T-cell (primary cell): ENCODE results near the gene JAZF1. TPM values are rescaled to one million over a fixed set of nuclear protein-coding genes. Genes with fewer than 3 reads are reported as not detected.
"Not testable (repeated sequence)": the region's sequence is repeated elsewhere in the genome, so short reads cannot be mapped to it uniquely, and the experiment has no call there.

Experiments used
- ATAC-seq, 4 experiments: fragments of 200-7000 bp in 3 of 4; fragments of 150-1000 bp in 1 of 4; cut with Tn5 transposase; replicated peaks in 1 of 4; 1 replicate in 3 of 4; 2 replicates in 1 of 4; pipeline ENCODE4 v1.10.0; 2021; ENCODE audit warnings: moderate library complexity in 3 of 4, mild to moderate bottlenecking in 2 of 4, moderate number of reproducible peaks in 1 of 4
- CTCF ChIA-PET, 2 donors: fragments of 300-600 bp; sonication (Branson Sonifier 250); formaldehyde crosslinking; loops; one replicate each; lab custom pipeline; 2022; ENCODE audit warnings: antibody characterized with exemption in 2 of 2; lab: Charles Lee
- POLR2A ChIA-PET, 2 donors: fragments of 300-600 bp; sonication (Branson Sonifier 250); formaldehyde crosslinking; loops; one replicate each; lab custom pipeline; 2022; ENCODE audit warnings: antibody characterized with exemption in 2 of 2; lab: Charles Lee
- DNase-seq, 35 experiments: peaks; one replicate each; pipeline versions ENCODE4 v3.0.0 to v3.0.0-alpha.2; 2013 to 2023
- H3K27ac ChIP-seq: one replicate; pipeline ENCODE4 v1.5.1; 2013; ENCODE audit warnings: low read length
- H3K27me3 ChIP-seq, 2 experiments: replicated peaks in 1 of 2; 1 replicate in 1 of 2; 2 replicates in 1 of 2; pipeline versions ENCODE4 v1.6.1 to v1.7.0; 2013; ENCODE audit warnings: low read length in 1 of 2, mixed read lengths in 1 of 2; ENCODE audit not compliant: control insufficient read depth in 2 of 2, insufficient read depth in 2 of 2; ENCODE audit errors: extremely low read depth in 1 of 2
- H3K36me3 ChIP-seq, 2 donors: 1 replicate in 1 of 2; 2 replicates in 1 of 2; pipeline versions ENCODE4 v1.6.1 to v1.7.0; 2013; ENCODE audit warnings: low read length in 1 of 2; ENCODE audit not compliant: control insufficient read depth in 2 of 2, insufficient read depth in 1 of 2; ENCODE audit errors: extremely low read depth in 1 of 2
- H3K4me1 ChIP-seq, 2 experiments: 1 replicate in 1 of 2; 2 replicates in 1 of 2; pipeline versions ENCODE4 v1.6.1 to v1.7.0; 2013; ENCODE audit warnings: low read length in 2 of 2, mixed read lengths in 1 of 2; ENCODE audit not compliant: insufficient read depth in 2 of 2, control insufficient read depth in 1 of 2; ENCODE audit errors: extremely low read depth in 1 of 2
- H3K4me3 ChIP-seq, 2 donors: 1 replicate in 1 of 2; 2 replicates in 1 of 2; pipeline versions ENCODE4 v1.5.1 to v1.7.0; 2013; ENCODE audit warnings: mild to moderate bottlenecking in 2 of 2, low read length in 1 of 2, moderate library complexity in 1 of 2; ENCODE audit not compliant: control insufficient read depth in 1 of 2; ENCODE audit errors: extremely low read depth in 1 of 2
- H3K9me3 ChIP-seq: 2 replicates; pipeline ENCODE4 v1.7.0; 2013
- H3K27ac Mint-ChIP-seq, 2 donors: one replicate each; pipeline ENCODE4 v1.8.0; 2020 to 2021; ENCODE audit warnings: mild to moderate bottlenecking in 2 of 2, mixed read lengths in 2 of 2
- H3K27me3 Mint-ChIP-seq, 2 donors: one replicate each; pipeline ENCODE4 v1.8.0; 2021 to 2022; ENCODE audit warnings: mixed read lengths in 2 of 2
- H3K36me3 Mint-ChIP-seq: one replicate; pipeline ENCODE4 v1.8.0; 2021; ENCODE audit warnings: mixed read lengths
- H3K4me1 Mint-ChIP-seq, 3 donors: one replicate each; pipeline ENCODE4 v1.8.0; 2020 to 2022; ENCODE audit warnings: mixed read lengths in 3 of 3, mild to moderate bottlenecking in 1 of 3
- H3K4me3 Mint-ChIP-seq, 3 donors: one replicate each; pipeline ENCODE4 v1.8.0; 2020 to 2022; ENCODE audit warnings: mild to moderate bottlenecking in 3 of 3, mixed read lengths in 3 of 3, moderate library complexity in 3 of 3
- H3K9me3 Mint-ChIP-seq, 3 donors: one replicate each; pipeline ENCODE4 v1.8.0; 2020 to 2022; ENCODE audit warnings: mixed read lengths in 3 of 3
- WGBS: methylation state at CpG from one replicate; pipeline ENCODE4 v1.1.5; 2013; ENCODE audit warnings: missing lambda C conversion rate; ENCODE audit not compliant: insufficient coverage; 5-methylcytosine and 5-hydroxymethylcytosine counted together
- total RNA-seq, 35 experiments: library from RNA in 6 of 35; stranded (reverse) in 6 of 35; fragments of 120-200 nt in 1 of 35; gene quantifications; one replicate each; pipeline versions ENCODE4 v1.2.1 to v1.2.4 and lab custom pipeline; 2013 to 2026

JAZF1 gene
- total RNA-seq, 5 donors from 2014 or later (not counting 1 experiment from before 2014, with no cell fraction given), result 9.6 to 22.1 (median 15.9) TPM

DNA sequence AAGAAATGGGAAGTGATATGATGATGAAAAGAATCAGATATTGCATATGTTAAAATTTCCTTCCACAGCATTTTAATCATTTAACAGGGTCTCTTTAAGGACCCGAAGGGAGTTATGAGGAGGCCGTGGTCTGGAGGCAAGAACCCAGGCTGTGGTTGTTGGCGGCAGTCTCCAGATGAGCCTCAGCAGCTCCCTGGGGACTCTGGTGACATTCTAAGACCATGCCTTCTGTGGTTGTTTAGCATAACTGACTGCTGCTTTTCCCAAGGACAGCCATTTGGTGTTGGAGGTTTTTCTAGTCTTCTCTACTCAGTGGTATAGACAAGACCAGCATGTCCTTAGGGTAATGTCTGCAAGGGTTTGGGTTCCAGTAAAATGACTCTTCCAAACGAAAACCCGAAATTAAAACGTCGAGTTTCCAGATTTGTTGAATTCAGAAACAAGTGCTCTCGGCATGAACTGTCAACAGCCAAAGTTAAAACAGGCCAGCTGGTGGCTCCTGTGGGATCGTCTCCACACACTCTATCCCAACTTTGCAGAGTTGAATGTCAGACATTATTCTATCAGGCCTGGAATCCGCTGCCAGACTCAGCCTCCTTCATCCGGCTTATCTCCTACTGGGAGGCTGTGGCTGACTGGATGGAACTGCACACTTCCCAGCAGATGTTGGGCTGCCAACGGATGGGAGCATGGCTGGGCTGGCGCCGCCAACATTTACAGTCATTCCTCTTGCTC, 257.5 kb downstream of the JAZF1 start:
- Histone ChIP-seq H3K9me3 (no peaks in the 10 kb centered on the region), H3K4me3 (no peak overlapping the region), H3K36me3 (no peaks in the 10 kb centered on the region), H3K4me1 (no peaks in the 10 kb centered on the region), H3K27me3 (no peaks in the 10 kb centered on the region), H3K27ac (no peak overlapping the region)
- no peak for DNase-seq
- Mint-ChIP-seq H3K27me3 (no peaks in the 10 kb centered on the region), H3K4me1 (no peaks in the 10 kb centered on the region), H3K9me3 (no peaks in the 10 kb centered on the region), H3K27ac (no peak overlapping the region), H3K36me3 (peaks cover 2% of the 10 kb centered on the region), H3K4me3 (no peak overlapping the region)
- CTCF ChIA-PET, result no interaction called here
- POLR2A ChIA-PET, result no interaction called here
- no peak for ATAC-seq
- 97% methylated on average over 9 of the region's 14 CpGs for WGBS

DNA sequence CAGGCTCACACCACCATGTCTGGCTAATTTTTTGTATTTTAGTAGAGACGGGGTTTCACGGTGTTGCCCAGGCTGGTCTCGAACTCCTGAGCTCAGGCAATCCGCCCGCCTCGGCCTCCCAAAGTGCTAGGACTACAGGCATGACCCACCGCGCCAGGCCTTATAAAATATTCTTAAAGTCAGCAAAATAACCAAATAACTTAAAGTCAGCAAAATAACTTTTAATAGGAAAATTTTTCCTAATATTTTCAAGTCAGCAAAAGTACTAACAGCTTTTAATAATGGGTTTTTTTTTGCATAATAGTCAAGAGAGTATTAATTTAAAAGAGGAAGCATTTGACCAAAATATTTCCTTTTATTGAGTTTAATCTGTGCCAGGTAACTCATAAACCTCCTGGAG, 258.2 kb downstream of the JAZF1 start:
- DNase-seq, ATAC-seq, H3K4me1 Mint-ChIP-seq, H3K4me1 ChIP-seq, H3K27me3 Mint-ChIP-seq, H3K36me3 ChIP-seq, H3K9me3 Mint-ChIP-seq, POLR2A ChIA-PET, H3K27ac Mint-ChIP-seq, H3K27ac ChIP-seq, H3K36me3 Mint-ChIP-seq, CTCF ChIA-PET, H3K4me3 Mint-ChIP-seq, H3K27me3 ChIP-seq, H3K9me3 ChIP-seq, H3K4me3 ChIP-seq: not testable (repeated sequence)
- WGBS, result no CpG with 5 or more reads among the region's 8 CpGs

DNA sequence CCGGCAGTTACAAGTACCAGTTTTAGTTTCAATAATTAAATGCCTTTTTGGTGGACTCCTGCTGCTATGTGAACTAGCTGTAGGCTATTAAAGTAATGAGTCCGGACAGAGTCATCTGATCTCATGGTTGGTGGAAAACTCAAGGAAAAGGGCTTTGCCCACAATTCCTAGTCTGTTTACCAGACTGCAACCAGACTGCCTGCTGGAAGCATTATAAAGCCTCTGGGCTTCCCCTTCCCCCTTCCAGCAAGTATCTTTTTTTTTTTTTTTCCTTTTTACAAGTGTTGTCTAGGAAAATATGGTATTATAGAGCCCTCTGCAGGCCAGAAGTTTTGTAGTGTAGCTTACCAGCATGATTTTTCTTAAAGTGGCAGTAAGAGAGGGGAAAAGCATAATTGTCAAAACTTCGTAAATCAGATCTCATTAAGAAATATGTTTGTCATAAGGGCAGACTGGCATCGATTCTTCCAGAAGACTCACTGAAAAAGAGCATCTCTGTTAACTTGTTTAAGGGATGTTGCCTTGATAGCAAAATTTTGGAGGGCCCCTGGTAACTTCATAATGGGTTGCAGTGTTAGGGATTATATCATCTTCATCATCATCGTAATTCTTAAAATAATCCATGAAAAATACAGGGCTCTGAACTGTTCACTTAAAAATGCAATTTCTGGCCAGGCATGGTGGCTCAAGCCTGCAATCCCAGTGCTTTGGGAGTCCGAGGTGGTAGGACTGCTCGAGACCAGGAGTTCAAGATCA, 259.3 kb downstream of the JAZF1 start:
- no peaks in the 10 kb centered on the region for H3K27me3 ChIP-seq
- peak in 1 of 4 experiments; percentile 50 for ATAC-seq
- WGBS, result 78% methylated on average over 4 of the region's 7 CpGs
- H3K4me1 ChIP-seq, result no peaks in the 10 kb centered on the region
- no peak overlapping the region for H3K27ac Mint-ChIP-seq
- H3K36me3 Mint-ChIP-seq, result peaks cover 11% of the 10 kb centered on the region
- no peak overlapping the region for H3K4me3 ChIP-seq
- no peak overlapping the region for H3K27ac ChIP-seq
- H3K4me1 Mint-ChIP-seq, result no peaks in the 10 kb centered on the region
- H3K9me3 Mint-ChIP-seq, result no peaks in the 10 kb centered on the region
- ChIA-PET CTCF (interaction anchor here (0.5 to 2.3 kb wide), 8 partner anchors 43 to 725 kb away, joined by 3 to 12 read pairs (median 4); no protein-coding TSS in a partner anchor), POLR2A (no interaction called here)
- H3K4me3 Mint-ChIP-seq, result no peak overlapping the region
- DNase-seq, result peak in 5 of 35 experiments; percentile 9 to 58 (median 22)
- H3K27me3 Mint-ChIP-seq, result no peaks in the 10 kb centered on the region
- H3K36me3 ChIP-seq, result no peaks in the 10 kb centered on the region
- H3K9me3 ChIP-seq, result no peaks in the 10 kb centered on the region

DNA sequence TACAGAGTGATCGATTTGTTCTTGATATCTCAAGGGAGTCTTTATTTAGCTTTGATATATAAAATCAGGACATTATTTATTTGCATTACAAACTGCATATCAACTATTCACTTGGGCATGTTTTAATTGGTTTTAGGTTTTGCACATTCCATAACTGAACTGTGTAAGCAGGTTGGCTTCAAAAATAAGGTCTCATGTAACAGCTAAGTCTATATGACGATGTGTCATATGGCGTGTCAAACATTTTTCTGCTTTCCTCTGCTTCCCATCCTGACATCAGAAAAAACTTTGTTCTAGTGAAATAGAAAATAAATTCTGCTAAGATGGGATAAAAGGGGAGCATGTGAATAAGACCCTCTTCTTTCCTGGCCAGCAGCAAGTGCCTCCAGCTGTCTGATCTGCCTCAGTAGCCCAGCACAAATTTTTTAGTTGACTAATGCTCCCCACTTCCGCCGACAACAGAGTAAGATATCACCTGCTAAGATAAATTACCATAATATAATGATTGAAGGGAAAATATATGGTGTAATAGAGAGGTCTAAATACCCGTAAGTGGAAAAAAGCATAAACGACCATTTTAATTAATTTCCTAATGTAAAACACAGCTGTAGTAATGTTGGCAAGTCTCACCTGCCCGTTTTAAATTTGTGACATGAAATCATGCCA, 260.2 kb downstream of the JAZF1 start:
- Mint-ChIP-seq H3K9me3 (no peaks in the 10 kb centered on the region), H3K27ac (no peak overlapping the region), H3K4me3 (no peak overlapping the region), H3K4me1 (no peaks in the 10 kb centered on the region), H3K36me3 (peaks cover 12% of the 10 kb centered on the region), H3K27me3 (no peaks in the 10 kb centered on the region)
- Histone ChIP-seq H3K27me3 (no peaks in the 10 kb centered on the region), H3K36me3 (no peaks in the 10 kb centered on the region), H3K9me3 (no peaks in the 10 kb centered on the region), H3K4me3 (no peak overlapping the region), H3K27ac (no peak overlapping the region), H3K4me1 (no peaks in the 10 kb centered on the region)
- ChIA-PET CTCF (interaction anchor here (0.5 to 2.3 kb wide), 8 partner anchors 9 to 724 kb away, joined by 3 to 12 read pairs (median 4); no protein-coding TSS in a partner anchor), POLR2A (interaction anchor here in 1 of 2 donors (0.6 kb wide), 1 partner anchor 15 kb away, joined by 4 read pairs; no protein-coding TSS in a partner anchor)
- no CpG with 5 or more reads among the region's 8 CpGs for WGBS
- no peak for ATAC-seq
- DNase-seq, result no peak

DNA sequence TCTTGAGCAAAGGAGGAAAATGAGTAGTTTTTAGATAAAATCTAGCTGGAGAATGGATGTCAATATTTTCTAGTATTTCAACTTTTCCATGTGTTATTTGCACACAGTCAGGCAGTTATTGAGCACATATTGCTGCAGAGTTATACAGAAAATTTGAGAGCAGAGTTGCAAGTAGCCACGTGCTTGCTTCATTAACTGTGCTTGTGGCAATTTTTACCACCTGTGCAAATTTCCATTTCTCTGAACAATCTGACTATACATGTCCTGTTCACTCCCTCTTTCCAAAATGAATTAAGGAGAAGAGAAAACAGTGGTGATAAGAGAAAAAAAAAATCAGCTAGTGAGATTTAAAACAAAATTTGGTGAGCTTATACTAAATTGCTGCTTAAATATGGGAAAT, 262.1 kb downstream of the JAZF1 start:
- Histone ChIP-seq H3K4me1 (no peaks in the 10 kb centered on the region), H3K4me3 (no peak overlapping the region), H3K36me3 (no peaks in the 10 kb centered on the region), H3K27ac (no peak overlapping the region), H3K9me3 (no peaks in the 10 kb centered on the region), H3K27me3 (no peaks in the 10 kb centered on the region)
- no peaks in the 10 kb centered on the region for H3K27me3 Mint-ChIP-seq
- no peaks in the 10 kb centered on the region for H3K9me3 Mint-ChIP-seq
- no peaks in the 10 kb centered on the region for H3K4me1 Mint-ChIP-seq
- no peak overlapping the region for H3K4me3 Mint-ChIP-seq
- ChIA-PET CTCF (interaction anchor here (0.5 to 0.9 kb wide), 2 partner anchors 276 to 722 kb away, joined by 3 to 6 read pairs; no protein-coding TSS in a partner anchor), POLR2A (interaction anchor here in 1 of 2 donors (0.6 kb wide), 1 partner anchor 611 kb away, joined by 4 read pairs; no protein-coding TSS in a partner anchor)
- peaks cover 11% of the 10 kb centered on the region for H3K36me3 Mint-ChIP-seq
- DNase-seq (no peak), ATAC-seq (no peak)
- H3K27ac Mint-ChIP-seq, result no peak overlapping the region
- WGBS, result no CpG with 5 or more reads among the region's 1 CpG

DNA sequence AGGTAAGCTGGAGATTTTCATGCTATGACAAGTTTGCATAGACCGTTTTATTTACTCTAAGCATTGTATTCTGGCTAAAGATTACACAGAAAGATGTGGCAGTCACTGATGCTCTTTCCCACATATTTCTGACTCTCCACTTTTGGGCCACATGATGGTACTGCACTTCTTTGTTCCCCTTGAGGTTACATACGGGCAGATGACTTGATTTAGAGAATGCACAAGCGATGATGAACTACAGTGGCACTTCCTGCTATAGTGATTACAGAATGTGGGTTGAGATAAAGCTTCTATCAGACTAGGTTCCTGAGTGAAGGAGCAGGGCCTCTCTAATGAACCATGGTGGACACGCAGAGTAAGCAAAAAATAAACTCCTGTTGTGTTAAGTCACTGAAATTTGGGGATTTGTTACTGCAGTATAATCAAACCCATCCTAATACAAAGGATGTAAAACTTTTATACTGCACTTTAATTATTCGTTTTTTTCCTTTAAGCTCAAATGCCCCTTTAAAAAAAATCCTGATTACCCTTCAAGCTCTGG, 262.8 kb downstream of the JAZF1 start:
- Histone ChIP-seq H3K9me3 (no peaks in the 10 kb centered on the region), H3K4me3 (no peak overlapping the region), H3K4me1 (no peaks in the 10 kb centered on the region), H3K27me3 (no peaks in the 10 kb centered on the region), H3K36me3 (no peaks in the 10 kb centered on the region), H3K27ac (no peak overlapping the region)
- Mint-ChIP-seq H3K27me3 (no peaks in the 10 kb centered on the region), H3K4me1 (no peaks in the 10 kb centered on the region), H3K36me3 (peaks cover 10% of the 10 kb centered on the region), H3K27ac (no peak overlapping the region), H3K9me3 (no peaks in the 10 kb centered on the region), H3K4me3 (no peak overlapping the region)
- 82% methylated on average over 2 of the region's 5 CpGs for WGBS
- ATAC-seq, result no peak
- CTCF ChIA-PET, result interaction anchor here in 1 of 2 donors (0.6 kb wide), 1 partner anchor 96 kb away, joined by 3 read pairs; no protein-coding TSS in a partner anchor
- POLR2A ChIA-PET, result no interaction called here
- DNase-seq, result no peak
